B cell (primary cell): ENCODE results near the gene WTAP.

ENCODE experiments used
- CTCF ChIP-seq: fragments of 200-600 bp; IDR thresholded peaks from one replicate; pipeline ENCODE4 v1.8.0; 2022; ENCODE audit warnings: antibody characterized with exemption, mild to moderate bottlenecking
- EZH2 ChIP-seq: IDR thresholded peaks from 2 replicates; pipeline ENCODE4 v1.6.1; 2012; ENCODE audit warnings: borderline replicate concordance, low read depth, mild to moderate bottlenecking, moderate library complexity, low read length; ENCODE audit not compliant: insufficient read depth, poor library complexity, severe bottlenecking

- no peak for TF ChIP-seq EZH2
- no peak for TF ChIP-seq CTCF
Observed at GRCh38 chr6:159761129-159761872, 34.0 kb downstream of the WTAP start.
